ENCODE data around the gene UBL7.

The UBL7 gene

GRCh38 chr15:74399511-74400312, 61.2 kb downstream of the UBL7 start:
- no peaks in the 10 kb centered on the region for H3K27me3 ChIP-seq (replicated peaks; ENCODE audit: control insufficient read depth, insufficient read depth, low read length)
- DNase-seq (ENCODE audit: extremely low read depth, insufficient read length) = peak; percentile 80
- H3K4me3 ChIP-seq (replicated peaks; ENCODE audit: low read depth, low read length) = peak overlapping the region; percentile 48
- TF ChIP-seq, protein P1, sequence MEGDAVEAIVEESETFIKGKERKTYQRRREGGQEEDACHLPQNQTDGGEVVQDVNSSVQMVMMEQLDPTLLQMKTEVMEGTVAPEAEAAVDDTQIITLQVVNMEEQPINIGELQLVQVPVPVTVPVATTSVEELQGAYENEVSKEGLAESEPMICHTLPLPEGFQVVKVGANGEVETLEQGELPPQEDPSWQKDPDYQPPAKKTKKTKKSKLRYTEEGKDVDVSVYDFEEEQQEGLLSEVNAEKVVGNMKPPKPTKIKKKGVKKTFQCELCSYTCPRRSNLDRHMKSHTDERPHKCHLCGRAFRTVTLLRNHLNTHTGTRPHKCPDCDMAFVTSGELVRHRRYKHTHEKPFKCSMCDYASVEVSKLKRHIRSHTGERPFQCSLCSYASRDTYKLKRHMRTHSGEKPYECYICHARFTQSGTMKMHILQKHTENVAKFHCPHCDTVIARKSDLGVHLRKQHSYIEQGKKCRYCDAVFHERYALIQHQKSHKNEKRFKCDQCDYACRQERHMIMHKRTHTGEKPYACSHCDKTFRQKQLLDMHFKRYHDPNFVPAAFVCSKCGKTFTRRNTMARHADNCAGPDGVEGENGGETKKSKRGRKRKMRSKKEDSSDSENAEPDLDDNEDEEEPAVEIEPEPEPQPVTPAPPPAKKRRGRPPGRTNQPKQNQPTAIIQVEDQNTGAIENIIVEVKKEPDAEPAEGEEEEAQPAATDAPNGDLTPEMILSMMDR (IDR thresholded peaks at IDR 0.05; ENCODE audit: insufficient read depth, low read length, poor library complexity, severe bottlenecking) = no peak
- no peaks in the 10 kb centered on the region for H3K36me3 ChIP-seq (ENCODE audit: control insufficient read depth, insufficient read depth, low read length)

- TF ChIP-seq, protein P1 (IDR thresholded peaks at IDR 0.05; ENCODE audit: insufficient read depth, low read length, poor library complexity, severe bottlenecking) = no peak
- no peak for DNase-seq (ENCODE audit: extremely low read depth, insufficient read length)
- H3K36me3 ChIP-seq (ENCODE audit: control insufficient read depth, insufficient read depth, low read length) = no peaks in the 10 kb centered on the region
- H3K27me3 ChIP-seq (replicated peaks; ENCODE audit: control insufficient read depth, insufficient read depth, low read length) = no peaks in the 10 kb centered on the region
- no peak overlapping the region for H3K4me3 ChIP-seq (replicated peaks; ENCODE audit: low read depth, low read length)
These were observed 61.9 kb downstream of the UBL7 start for GRCh38 chr15:74399100-74399499.

- Histone ChIP-seq H3K36me3 (ENCODE audit: control insufficient read depth, insufficient read depth, low read length) (0 out of 2 replicates have a peak, but pooled peaks cover 1% of the 10 kb centered on the region), H3K4me3 (replicated peaks; ENCODE audit: low read depth, low read length) (no peak overlapping the region), H3K27me3 (replicated peaks; ENCODE audit: control insufficient read depth, insufficient read depth, low read length) (no peaks in the 10 kb centered on the region)
- TF ChIP-seq, protein P1 (IDR thresholded peaks at IDR 0.05; ENCODE audit: insufficient read depth, low read length, poor library complexity, severe bottlenecking) = no peak
- DNase-seq (ENCODE audit: extremely low read depth, insufficient read length) = no peak
These were observed 62.8 kb downstream of the UBL7 start for GRCh38 chr15:74398183-74398582.

DNA sequence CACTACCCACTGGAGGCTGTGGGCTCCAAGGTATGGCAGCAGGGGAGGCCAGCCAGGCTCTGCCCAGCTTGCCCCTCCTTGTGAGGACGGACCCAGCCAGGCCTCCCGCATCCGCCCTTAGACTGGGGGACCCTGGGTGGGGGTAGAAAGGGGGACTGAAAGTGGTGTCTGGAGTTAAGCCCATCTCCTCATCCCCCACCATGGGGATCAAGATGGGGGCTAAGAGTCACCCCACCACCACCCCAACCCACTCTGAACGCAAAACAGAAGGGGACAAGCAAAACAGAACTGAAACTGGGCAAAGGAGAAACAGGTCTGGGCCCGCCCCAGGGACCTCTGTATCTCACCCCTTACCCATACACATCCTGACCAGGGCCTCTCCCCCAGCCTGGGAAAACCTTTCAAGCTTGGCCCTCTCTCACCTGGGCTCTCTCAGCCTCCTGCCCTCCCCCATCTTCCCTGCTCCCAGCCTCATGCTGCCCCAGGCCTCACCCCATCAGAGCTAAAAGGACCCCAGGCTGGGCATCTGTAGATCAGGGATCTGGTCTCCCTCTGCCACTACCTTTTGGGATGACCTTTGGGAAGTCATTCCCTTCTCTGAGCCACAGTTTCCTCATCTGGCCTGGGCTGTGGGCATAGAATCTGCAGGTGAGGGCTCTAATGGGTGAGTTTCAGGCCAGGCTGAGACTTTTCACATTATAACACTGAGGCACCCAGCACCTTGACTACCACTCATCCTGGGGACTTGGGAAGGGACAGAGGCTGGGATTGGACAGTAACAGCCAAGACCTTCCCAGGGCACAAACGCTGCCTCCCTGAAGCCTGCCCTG, 63.5 kb downstream of the UBL7 start:
- no peaks in the 10 kb centered on the region for H3K27me3 ChIP-seq (replicated peaks; ENCODE audit: control insufficient read depth, insufficient read depth, low read length)
- peak; percentile 81 for DNase-seq (ENCODE audit: extremely low read depth, insufficient read length)
- H3K4me3 ChIP-seq (replicated peaks; ENCODE audit: low read depth, low read length) = peak overlapping the region; percentile 44
- TF ChIP-seq, protein P1 (IDR thresholded peaks at IDR 0.05; ENCODE audit: insufficient read depth, low read length, poor library complexity, severe bottlenecking) = no peak
- H3K36me3 ChIP-seq (ENCODE audit: control insufficient read depth, insufficient read depth, low read length) = 0 out of 2 replicates have a peak, but pooled peaks cover 1% of the 10 kb centered on the region

- Histone ChIP-seq H3K4me3 (replicated peaks; ENCODE audit: low read depth, low read length) (peak overlapping the region; percentile 44), H3K36me3 (ENCODE audit: control insufficient read depth, insufficient read depth, low read length) (0 out of 2 replicates have a peak, but pooled peaks cover 1% of the 10 kb centered on the region), H3K27me3 (replicated peaks; ENCODE audit: control insufficient read depth, insufficient read depth, low read length) (no peaks in the 10 kb centered on the region)
- TF ChIP-seq, protein P1 (IDR thresholded peaks at IDR 0.05; ENCODE audit: insufficient read depth, low read length, poor library complexity, severe bottlenecking) = peak; percentile 45
- DNase-seq (ENCODE audit: extremely low read depth, insufficient read length) = peak; percentile 86
These were observed 64.3 kb downstream of the UBL7 start for GRCh38 chr15:74396445-74397238.
